GM21447 (cell line): ENCODE data around the gene CDK5RAP2.
"Not testable (repeated sequence)": the region's sequence is repeated elsewhere in the genome, so short reads cannot be mapped to it uniquely, and the experiment has no call there.

Source experiments
- ATAC-seq: cut with Tn5 transposase; IDR thresholded peaks from one replicate; pipeline ENCODE4 v1.9.1; 2021; ENCODE audit not compliant: unreplicated experiment

CDK5RAP2 gene

DNA sequence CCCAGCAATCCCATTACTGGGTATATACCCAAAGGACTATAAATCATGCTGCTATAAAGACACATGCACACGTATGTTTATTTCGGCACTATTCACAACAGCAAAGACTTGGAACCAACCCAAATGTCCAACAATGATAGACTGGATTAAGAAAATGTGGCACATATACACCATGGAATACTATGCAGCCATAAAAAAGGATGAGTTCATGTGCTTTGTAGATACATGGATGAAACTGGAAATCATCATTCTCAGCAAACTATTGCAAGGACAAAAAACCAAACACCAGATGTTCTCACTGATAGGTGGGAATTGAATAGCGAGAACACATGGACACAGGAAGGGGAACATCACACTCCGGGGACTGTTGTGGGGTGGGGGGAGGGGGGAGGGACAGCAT, 64.0 kb downstream of the CDK5RAP2 start:
- ATAC-seq, result not testable (repeated sequence)

DNA sequence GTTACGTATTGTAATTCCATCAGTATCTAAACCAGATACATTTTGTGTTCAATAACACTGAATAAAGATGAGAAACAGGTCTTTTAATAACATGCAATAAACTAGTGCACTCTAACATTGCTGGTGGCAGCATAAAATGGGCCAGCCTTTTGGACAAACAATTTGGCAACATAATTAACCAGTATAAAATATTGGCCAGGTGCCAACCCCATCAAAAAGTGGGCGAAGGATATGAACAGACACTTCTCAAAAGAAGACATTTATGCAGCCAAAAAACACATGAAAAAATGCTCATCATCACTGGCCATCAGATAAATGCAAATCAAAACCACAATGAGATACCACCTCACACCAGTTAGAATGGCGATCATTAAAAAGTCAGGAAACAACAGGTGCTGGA, 64.5 kb downstream of the CDK5RAP2 start:
- not testable (repeated sequence) for ATAC-seq

DNA sequence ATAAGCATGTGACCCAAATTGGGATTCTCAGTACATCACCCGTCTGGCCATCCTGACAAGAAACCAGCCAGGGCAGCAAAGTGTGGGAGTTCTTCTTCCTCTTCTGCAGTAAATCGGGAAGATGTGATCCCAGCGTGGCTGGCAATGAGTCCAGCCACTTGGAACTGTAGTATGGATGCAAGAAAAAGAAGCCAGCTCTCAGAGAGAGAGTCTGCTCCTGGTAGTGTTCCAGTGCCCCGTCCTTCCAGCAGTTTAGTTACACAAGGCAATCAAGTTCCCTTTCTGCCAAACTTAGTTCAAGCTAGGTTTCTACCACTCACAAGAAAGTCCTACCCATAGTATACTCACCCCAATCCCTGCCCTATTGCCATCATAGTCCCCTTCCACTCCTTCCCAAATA, 65.6 kb downstream of the CDK5RAP2 start:
- no peak for ATAC-seq

DNA sequence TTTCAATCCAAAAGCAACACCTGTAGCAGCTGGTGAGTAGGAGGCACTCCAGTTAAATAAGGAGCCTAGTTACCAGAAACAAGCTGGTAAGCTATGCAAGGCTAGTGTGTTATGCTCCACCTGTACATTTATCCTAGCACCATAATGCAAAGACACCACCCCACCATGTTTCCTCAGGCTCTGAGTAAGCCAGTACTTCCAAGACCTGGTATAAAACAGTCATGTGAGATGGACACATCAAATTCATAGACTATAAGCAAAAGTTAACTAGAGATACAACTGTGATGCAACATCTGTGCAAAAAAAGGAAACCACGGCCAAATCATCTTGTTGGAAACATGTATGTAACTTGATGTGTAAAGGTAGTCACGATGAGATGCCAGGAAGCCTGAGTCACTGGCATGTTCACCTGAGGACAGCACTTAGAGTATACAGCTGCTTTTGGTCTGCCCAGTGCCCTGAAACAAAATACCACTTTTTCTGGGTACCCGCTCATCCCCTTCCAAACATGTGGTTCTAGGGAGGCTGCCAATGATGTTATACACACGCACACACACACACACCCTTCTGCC, 66.1 kb downstream of the CDK5RAP2 start:
- ATAC-seq, result no peak

DNA sequence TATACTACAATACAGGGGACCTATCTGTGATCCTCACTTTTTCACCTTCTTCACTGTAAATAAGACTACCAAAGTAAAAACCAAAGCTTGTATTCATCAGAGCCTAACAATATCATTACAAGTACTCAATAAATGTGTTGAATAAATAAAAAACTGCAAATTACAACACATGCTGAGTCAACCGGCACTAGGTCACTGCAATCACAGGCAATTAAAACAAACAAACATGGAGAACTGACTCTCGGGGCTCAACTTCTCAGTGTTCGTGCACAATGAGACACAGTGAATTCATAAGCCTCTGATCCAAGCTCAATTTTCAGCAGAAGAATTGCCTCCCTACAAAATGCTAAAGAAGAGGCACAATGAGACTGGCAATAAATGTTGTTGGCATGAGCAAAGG, 69.2 kb downstream of the CDK5RAP2 start:
- ATAC-seq, result no peak

DNA sequence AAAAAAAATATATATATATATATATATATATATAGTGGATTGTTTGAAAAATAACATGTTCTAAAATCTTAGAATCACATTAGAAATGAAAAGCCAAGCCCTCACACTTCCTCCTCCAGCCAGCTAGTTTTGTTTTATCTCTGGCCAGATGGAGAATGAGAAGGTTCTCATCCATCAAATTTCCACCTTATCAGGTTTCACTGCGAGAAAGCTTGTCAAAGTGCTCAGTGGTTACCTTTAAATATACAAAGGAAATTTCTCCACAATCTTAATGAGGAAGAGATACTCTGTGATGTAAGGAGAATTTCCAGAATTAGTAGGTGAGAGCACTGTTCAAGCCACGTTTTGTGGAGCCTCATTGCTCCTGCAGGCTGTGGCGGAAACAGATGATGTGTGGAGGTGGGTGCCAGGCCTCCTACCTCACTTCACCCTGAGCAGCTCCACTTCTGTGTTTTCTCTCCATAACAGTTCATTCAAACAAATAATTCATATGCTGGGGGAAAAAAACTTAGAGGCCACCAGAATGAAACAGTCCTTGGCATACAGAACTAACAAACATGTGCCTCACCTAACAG, 71.9 kb downstream of the CDK5RAP2 start:
- ATAC-seq, result no peak

DNA sequence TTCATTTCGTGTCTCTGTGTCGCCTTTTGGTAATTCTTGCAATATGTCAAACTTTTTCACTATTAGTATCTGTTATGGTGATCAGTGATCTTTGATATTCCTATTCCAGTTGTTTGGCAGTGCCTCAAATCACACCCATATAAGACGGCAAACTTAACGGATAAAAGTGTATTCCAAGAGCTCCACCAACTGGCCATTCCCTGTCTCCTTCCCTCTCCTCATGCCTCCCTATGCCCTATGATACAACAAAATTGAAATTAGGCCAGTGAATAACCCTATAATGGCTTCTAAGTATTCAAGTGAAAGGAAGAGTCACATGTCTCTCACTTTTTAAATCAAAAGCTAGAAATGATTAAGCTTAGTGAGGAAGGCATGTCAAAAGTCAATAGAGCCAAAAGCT, 74.8 kb downstream of the CDK5RAP2 start:
- ATAC-seq, result no peak

DNA sequence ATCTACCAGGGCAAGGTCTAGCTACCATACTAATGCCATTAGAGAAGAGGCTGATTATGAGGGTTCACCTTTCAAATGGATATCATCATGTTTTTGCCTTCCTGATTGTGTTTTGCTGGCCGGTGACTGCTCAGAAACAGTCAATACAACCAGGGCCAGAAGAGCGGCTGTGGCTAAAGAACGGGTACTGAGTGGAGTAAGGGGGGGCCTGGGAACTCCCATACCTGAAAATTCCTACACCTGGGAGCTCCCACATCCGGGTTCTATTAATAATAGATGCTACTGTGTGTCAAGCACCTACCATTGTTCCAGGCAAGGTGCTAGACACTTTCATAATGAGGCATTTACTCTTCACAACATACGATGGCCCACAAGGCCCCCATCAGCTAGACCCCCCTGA, 79.2 kb downstream of the CDK5RAP2 start:
- no peak for ATAC-seq

DNA sequence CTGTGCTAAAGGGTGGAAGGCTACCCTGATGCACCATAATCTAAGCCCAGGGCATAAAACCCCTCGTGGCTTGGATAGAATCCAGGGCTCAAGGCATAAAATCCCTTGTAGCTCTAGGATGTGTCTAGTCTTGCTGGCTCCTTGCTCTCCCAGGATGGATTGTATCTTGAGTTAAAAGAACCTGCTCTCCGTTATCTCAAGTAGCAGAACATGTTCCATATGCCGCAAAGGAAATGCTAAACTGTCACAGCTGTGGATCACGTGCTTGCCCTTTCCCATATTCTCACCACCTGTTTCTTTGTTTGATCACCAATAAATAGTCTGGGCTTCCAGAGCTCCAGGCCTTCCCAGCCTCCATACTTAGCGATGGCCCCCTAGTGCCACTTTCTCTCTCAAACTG, 82.1 kb downstream of the CDK5RAP2 start:
- not testable (repeated sequence) for ATAC-seq

DNA sequence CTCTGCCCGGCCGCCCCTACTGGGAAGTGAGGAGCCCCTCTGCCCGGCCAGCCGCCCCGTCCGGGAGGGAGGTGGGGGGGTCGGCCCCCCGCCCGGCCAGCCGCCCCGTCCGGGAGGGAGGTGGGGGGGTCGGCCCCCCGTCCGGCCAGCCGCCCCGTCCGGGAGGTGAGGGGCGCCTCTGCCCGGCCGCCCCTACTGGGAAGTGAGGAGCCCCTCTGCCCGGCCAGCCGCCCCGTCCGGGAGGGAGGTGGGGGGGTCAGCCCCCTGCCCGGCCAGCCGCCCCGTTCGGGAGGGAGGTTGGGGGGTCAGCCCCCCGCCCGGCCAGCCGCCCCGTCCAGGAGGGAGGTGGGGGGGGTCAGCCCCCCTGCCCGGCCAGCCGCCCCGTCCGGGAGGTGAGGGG, 83.5 kb downstream of the CDK5RAP2 start:
- not testable (repeated sequence) for ATAC-seq

DNA sequence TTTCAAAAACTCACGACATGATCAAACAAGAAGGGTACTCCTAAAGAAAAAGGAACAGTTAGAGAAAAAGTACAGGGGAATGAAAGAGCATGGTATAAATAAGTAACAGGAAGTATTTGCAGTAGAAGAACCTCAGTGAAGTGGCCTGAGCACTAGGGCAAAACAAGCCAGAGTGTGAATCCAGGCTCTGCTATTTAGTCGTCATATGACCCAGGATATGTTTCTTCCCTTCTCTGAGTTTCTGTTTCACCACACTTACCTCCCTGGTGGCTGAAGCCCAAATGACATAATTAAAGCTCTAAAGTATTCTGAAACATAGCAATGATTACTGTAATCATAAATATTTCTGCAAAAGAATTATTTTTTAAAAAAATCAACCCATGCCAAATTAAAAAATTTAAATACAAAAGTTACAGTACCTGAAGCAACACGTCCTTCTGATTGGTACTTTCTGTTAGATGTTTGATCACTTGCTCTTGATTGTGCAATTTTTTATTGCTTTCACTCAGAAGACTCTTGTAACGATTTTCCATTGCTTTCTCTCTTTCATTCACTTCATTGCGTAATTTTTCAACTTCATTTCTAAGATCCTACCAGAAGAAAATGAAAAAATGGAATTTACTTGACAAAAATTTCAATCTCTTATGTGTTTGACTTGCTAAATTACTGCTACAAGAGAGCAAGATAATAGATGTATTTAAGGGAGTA, 88.9 kb downstream of the CDK5RAP2 start:
- ATAC-seq, result peak; percentile 98

DNA sequence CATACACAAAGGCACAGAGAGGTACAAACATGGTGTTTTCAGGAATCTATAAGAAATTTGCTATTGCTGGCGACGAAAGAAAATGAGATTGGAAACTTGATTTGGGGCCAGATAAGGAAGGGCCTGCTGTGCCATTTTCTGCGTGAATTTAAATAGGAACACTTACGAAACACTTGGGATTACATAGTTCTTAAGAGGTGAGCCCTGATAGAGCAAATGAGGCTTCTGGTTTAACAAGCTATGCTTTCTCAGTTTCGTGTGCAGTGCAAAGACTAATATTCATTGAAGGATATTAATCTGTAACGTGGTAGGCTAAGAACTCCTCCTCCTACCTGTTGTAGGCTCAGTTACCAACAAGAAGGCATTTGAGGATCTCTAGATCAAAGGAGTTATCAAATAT, 93.1 kb downstream of the CDK5RAP2 start:
- ATAC-seq, result no peak

DNA sequence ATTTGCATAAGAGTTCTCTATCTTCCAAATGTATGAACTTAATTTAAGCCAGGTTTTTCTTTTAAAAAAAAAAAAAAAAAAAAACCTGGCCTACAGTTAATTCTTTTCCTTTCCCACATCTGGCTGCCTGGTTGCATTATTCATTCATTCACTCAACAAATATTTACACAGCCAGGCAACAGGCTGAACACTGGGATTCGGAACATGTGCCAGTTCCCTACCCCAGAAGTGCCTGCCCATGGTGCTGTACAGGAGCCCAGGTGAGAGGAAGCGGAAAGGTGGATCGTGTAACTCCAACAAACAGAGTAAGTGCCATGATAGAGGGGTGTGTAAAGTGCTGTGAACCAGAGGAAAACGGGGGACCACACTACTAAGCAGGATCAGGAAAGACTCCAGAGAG, 93.6 kb downstream of the CDK5RAP2 start:
- no peak for ATAC-seq

DNA sequence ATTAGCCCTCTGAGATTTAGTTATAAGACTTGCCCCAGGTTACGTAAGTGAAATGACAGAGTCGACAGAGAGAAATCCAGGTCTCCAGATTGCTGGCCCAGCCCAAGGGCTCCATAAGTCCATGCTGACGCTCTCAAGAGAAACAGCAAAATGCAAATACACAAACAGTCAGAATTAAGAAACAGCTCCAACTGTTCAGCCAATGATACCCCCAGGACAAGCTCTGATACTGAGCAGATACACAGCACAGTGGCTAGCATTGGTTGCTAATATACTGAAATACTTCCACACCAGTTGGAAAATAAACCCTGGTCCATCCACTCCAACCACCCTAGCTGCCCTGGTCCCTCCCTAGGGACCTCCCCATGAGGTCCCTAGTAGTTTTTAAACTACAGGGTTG, 94.2 kb downstream of the CDK5RAP2 start:
- no peak for ATAC-seq

DNA sequence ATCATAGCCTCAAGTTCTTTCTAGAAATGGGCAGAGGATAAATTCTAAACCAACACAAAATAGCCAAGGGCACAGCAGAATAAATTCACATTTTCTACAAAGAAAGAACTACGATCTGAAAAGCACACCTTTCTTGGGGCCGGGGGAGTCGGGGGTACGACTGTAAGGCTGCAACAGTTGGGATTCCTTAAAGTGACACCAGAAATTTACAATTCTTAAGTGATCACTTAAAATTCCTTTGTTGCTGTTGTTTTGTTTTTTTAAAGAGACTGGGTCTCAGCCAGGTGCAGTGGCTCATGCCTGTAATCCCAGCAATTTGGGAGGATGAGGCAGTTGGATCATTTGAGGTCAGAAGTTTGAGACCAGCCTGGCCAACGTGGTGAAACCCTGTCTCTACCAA, 95.8 kb downstream of the CDK5RAP2 start:
- ATAC-seq, result no peak

DNA sequence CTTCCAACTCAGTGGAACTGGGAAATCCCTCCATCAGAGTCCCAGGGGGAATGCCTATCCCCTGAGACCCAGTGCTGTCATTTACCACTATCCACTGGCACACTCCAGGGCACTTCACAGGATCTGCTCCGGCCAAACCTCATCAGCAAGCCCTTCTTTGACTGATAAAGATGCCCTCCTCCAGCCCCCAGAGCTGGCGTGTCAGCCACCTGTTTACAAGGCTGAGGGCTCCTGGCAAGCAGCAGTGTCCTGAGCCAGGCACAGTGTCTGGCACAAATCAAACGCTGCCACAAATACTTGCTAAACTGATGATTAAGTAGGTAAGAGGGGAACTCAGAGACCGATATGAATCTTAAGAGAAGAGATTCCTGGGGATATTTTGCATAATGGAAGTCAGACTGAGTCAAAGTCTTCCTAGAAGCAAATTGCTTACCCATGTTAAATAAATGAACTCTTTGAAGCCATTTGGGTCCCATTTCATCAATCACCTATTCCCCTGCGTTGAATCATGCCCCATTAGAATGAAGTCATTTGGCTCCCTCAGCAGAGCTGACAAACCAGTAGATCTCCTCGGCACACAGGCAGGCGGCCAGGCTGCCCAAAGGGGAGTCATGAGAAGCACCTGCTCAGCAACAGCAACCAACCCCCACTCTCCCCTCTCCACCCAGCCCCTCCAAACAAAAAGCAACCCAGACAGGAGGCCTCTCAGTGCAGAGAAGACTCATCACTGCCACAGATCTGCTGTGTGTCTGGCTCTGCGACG, 97.4 kb downstream of the CDK5RAP2 start:
- no peak for ATAC-seq

DNA sequence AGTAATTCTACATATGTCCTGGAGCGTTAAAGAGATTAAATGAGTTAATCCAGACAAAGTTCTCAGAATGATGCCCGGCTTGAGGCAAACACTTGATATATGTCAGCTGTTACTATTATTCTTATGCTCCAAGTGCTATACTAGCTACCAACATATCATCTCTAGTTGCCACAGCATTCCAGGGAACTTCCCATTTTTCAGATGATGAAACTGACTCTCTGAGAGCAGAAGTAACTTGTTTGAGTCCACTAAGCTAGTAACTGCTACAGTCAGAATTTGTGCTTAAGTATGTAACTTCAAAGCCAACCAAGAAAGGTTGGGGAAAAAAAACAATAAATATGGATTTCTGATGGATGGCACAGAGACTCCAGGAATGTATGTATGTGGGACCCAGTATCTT, 98.1 kb downstream of the CDK5RAP2 start:
- ATAC-seq, result no peak

DNA sequence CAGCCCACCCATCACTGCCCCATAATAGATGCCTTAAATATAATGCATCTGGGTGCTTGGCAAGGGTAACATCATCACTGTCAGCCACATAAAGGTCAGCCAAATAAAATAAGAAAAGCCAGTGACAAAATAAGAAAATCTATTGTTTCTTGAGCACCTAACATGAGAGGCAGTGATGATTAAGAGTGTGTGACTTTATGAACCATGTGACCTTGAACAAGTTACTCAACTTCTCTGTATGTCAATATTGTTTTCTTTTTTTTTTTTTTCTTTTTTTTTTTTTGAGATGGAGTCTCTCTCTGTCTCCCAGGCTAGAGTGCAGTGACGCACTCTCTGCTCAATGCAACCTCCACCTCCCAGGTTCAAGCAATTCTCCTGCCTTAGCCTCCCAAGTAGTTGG, 98.7 kb downstream of the CDK5RAP2 start:
- ATAC-seq, result no peak

DNA sequence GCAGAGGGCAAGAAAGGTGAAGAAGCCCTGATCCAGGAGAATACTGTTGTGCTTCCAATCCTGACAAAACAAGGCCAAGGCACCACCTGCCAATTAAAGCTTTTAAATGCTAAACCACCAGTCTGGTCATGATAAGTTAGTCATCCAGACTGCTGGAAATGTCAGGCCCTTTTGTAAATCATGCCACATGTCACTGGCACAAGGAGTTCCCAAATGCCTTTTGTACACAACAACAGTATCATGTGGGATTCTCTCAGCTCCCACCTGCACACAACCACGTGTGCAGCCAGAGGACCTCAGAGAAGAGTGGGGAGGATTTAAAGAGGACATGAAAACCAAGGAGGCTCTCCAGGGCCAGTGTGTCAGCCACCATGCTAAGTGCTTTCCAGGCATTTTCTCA, 99.3 kb downstream of the CDK5RAP2 start:
- no peak for ATAC-seq

DNA sequence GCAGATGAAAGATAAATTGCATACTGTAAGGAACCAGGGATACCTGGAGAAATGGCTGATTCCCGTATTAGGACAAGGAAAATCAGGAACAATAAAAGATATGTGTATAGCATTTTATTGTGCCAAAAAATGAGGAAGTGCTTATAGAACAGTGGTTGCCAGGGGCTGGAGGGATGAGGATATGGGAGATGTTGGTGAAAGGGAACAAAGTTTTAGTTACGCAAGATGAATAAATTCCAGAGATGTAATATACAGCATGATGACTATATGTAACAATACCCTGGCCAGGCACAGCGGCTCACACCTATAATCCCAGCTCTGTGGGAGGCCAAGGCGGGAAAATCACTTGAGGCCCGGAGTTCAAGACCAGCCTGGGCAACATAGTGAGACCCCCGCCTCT, 101.8 kb downstream of the CDK5RAP2 start:
- ATAC-seq, result no peak

DNA sequence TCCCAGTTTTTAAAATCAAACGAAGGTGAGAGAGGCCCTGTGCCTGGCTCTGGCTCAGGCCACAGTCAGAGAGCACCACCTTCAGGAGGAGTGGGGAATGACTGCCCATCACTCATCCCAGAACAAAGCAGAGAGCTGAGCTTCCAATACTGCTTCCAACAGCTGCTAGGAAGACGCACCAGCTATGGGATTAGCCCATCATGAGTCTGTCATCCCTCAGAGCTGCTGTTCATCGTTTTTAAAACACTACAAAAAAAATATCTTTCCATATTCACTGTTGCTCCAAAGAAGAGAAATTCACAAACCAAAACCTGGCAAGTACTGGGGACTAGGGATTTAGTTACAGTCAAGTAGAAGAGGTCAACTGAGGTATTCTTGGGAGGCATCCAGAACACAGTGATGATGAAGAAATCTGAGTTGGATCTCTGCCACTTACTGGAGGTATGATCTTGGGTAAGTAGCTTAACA, 102.4 kb downstream of the CDK5RAP2 start:
- ATAC-seq, result peak; percentile 55

DNA sequence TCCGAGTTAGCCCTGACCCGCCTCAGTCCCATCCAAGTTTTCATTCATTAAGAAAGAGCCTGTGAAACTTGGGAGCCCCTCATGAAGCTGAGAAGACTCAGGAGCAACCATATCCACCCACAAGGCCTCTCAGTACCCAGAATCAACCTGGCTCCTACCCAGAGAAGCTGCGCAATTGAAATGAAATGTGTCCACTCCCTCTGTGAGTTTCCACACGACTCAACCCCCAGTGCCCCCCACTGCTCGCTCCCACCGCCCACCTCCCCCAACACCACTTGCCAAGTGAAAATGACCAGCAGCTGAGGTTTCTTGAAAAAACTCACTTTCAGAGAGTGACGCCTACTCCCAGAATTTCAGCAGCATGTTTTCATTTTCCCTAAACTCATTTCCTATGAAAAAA, 104.6 kb downstream of the CDK5RAP2 start:
- ATAC-seq, result no peak
